Breast epithelium (tissue), 4 donors: Measurements from ENCODE around the gene TEPSIN. TPM values are rescaled to one million over a fixed set of nuclear protein-coding genes. Genes with fewer than 3 reads are reported as not detected.

Experiments
- DNase-seq, 2 donors: peaks; one replicate each; pipeline ENCODE4 v3.0.0-alpha.2; 2019; ENCODE audit warnings: low spot score in 2 of 2
- H3K27ac ChIP-seq, 2 donors: fragments of 200-600 bp; sonication (generic) in 1 of 2; one replicate each; pipeline ENCODE4 v1.5.1; 2016 to 2019; ENCODE audit warnings: mild to moderate bottlenecking in 1 of 2
- H3K27me3 ChIP-seq, 2 donors: fragments of 200-600 bp; sonication (generic) in 1 of 2; one replicate each; pipeline versions ENCODE4 v1.5.1 to v1.6.0; 2017 to 2019; ENCODE audit warnings: control low read depth in 1 of 2, mild to moderate bottlenecking in 1 of 2
- H3K36me3 ChIP-seq: fragments of 200-600 bp; one replicate; pipeline ENCODE4 v1.5.1; 2019
- H3K4me1 ChIP-seq, 2 donors: fragments of 200-600 bp; sonication (generic); one replicate each; pipeline ENCODE4 v1.5.1; 2016 to 2019; ENCODE audit warnings: control low read depth in 1 of 2
- H3K4me3 ChIP-seq, 3 donors: fragments of 200-600 bp; sonication (generic); 1 replicate in 2 of 3; 2 replicates in 1 of 3; pipeline ENCODE4 v1.5.1; 2016 to 2019; ENCODE audit warnings: mild to moderate bottlenecking in 3 of 3, moderate library complexity in 2 of 3
- H3K9me3 ChIP-seq, 2 donors: fragments of 200-600 bp; sonication (generic) in 1 of 2; one replicate each; pipeline ENCODE4 v1.5.1; 2016 to 2019; ENCODE audit warnings: control low read depth in 1 of 2
- CTCF ChIP-seq, 3 donors: fragments of 450-650 bp; IDR thresholded peaks; one replicate each; pipeline ENCODE4 v1.5.1; 2016 to 2017; ENCODE audit warnings: antibody characterized with exemption in 3 of 3, mild to moderate bottlenecking in 3 of 3, moderate library complexity in 3 of 3
- POLR2A ChIP-seq: fragments of 450-650 bp; IDR thresholded peaks from one replicate; pipeline ENCODE4 v1.6.1; 2016; ENCODE audit warnings: antibody characterized with exemption, mild to moderate bottlenecking, moderate library complexity
- POLR2AphosphoS5 ChIP-seq, 3 donors: sonication (generic); formaldehyde crosslinking; IDR thresholded peaks; one replicate each; pipeline ENCODE4 v1.6.1; 2017; ENCODE audit warnings: antibody characterized with exemption in 3 of 3
- intact Hi-C: fragments of 100-400 bp; cut with DNase I; formaldehyde crosslinking; loops from one replicate; pipeline ENCODE4 v1.15.1; 2023; ENCODE audit warnings: low total_unique reads
- total RNA-seq, 3 donors: library from RNA; depleted of rRNA; stranded (reverse); fragments of >200 nt; gene quantifications; one replicate each; pipeline ENCODE4 v1.1.0, GENCODE V29; 2016

Gene TEPSIN
- total RNA-seq, 3 donors from 2014 or later = 33.9 to 54.3 (median 36.4) TPM

DNA sequence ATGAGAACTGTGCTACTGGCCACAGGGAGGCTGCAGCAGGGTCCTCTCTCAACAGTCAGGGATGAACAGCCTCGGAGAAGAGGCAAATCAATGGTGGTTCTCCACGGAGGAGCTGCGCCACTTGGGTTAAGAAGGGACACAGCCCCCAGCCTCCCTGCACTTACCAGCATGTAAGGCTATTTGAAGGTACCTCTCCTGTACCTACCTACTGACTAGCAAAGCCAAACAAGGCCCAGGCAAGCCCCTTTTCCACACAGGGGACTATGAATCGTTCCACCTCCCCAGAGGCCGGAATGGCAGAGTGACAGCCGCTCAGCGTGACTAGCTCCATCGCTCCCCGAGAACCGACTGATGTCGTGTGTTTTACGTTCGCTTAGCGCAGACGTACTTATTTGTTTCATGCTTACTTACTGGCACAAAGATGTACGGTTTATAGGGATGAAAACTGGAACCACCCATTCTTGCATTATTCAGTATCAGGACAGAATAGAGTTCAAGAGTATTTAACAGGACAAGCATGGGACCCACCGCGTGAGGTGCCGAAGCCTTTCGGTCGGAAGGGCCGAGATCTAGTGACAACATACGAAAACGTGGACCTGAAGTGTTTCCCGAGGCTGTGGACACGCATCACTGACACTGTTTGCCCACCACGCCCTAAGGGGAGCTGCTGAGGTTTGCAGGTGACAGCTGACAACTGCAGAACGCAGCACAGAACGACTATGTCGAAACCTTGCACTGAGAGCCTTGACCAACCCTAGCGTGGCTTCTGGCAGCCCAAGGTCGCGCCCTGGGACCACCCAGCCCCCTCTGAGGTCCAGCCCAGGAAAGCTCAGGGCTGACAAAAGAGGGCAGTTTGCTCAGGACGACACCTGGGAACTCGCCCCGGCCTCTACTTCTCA is 1.0 kb downstream of the TEPSIN start:
- intact Hi-C loops = loop anchor here (5.0 kb wide), 1 partner anchor 96 kb away; no protein-coding TSS in a partner anchor
- TF ChIP-seq CTCF (IDR thresholded peaks at IDR 0.05) = no peak
- TF ChIP-seq POLR2A = no peak
- TF ChIP-seq POLR2AphosphoS5 (IDR thresholded peaks at IDR 0.05) = no peak
- peaks cover 0 to 15% of the 10 kb centered on the region in 2 donors for H3K4me1 ChIP-seq
- DNase-seq = no peak
- H3K4me3 ChIP-seq = peak overlapping the region; percentile 80 to 100 (median 97)
- peak overlapping the region in 1 of 2 donors; percentile 69 for H3K27ac ChIP-seq
- no peaks in the 10 kb centered on the region for H3K9me3 ChIP-seq
- H3K36me3 ChIP-seq = no peaks in the 10 kb centered on the region
- no peaks in the 10 kb centered on the region for H3K27me3 ChIP-seq

GRCh38 chr17:81236784-81237183 is 2.1 kb downstream of the TEPSIN start:
- no peak for DNase-seq
- Histone ChIP-seq H3K4me3 (peak overlapping the region in 1 of 3 donors; percentile 11), H3K36me3 (no peaks in the 10 kb centered on the region), H3K9me3 (no peaks in the 10 kb centered on the region), H3K27me3 (no peaks in the 10 kb centered on the region), H3K4me1 (peaks cover 0 to 15% of the 10 kb centered on the region in 2 donors), H3K27ac (no peak overlapping the region)
- no peak for TF ChIP-seq POLR2A
- no peak for TF ChIP-seq CTCF (IDR thresholded peaks at IDR 0.05)
- TF ChIP-seq POLR2AphosphoS5 (IDR thresholded peaks at IDR 0.05) = no peak
- intact Hi-C loops = loop anchor here (5.0 kb wide), 1 partner anchor 94 kb away; no protein-coding TSS in a partner anchor

DNA sequence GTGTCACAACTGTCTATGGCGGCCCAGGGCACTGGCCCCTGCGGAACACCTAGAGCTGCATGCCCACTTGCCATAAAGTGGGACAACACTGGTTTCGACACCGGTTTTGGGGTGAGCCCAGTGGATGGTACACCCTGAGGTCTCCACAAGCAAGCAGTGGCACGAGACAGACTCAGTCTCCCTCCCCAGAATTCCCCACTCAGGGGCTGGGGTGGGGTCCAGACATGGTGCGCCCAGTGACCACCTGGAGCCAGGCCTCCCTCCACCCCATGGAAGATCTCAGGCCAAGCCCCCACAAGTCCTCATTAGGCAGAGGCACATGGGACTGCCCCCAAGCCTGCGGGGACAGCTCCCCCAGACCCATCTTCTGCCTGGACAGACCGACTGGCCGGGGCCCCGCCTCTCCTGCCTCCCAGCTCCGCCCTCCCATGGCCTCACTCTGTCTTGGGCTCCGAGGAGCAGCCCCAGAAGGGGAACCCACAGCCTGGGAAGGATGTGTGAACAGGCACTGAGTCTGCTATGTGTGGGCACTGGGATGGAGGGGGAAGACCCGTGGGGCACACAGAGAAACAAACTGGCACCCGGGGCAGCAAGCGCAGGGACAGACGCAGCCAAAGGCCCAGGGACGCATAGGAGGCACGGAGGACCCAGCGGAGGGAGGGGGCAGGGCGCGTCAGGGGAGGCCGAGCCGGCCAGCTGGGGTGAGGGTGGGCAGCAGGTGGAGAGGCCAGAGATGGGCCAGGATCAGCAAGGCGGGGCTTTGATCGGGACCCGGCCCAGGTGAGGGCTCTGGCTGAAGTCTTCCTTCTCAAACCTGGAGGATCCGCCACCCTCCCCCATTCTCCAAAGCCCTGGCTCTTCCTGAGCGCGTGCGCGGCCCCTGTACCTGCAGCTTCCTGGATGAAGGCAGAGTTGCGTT is 2.8 kb downstream of the TEPSIN start:
- no peaks in the 10 kb centered on the region for H3K27me3 ChIP-seq
- intact Hi-C loops = loop anchor here (5.0 kb wide), 1 partner anchor 94 kb away; no protein-coding TSS in a partner anchor
- H3K9me3 ChIP-seq = no peaks in the 10 kb centered on the region
- no peak overlapping the region for H3K27ac ChIP-seq
- TF ChIP-seq CTCF (IDR thresholded peaks at IDR 0.05) = no peak
- no peak for TF ChIP-seq POLR2AphosphoS5 (IDR thresholded peaks at IDR 0.05)
- TF ChIP-seq POLR2A = no peak
- no peak for DNase-seq
- H3K4me1 ChIP-seq = peaks cover 0 to 15% of the 10 kb centered on the region in 2 donors
- H3K36me3 ChIP-seq = no peaks in the 10 kb centered on the region
- no peak overlapping the region for H3K4me3 ChIP-seq

GRCh38 chr17:81234940-81235821 is 3.7 kb downstream of the TEPSIN start:
- no peak for DNase-seq
- no peak overlapping the region for H3K4me3 ChIP-seq
- H3K27ac ChIP-seq = no peak overlapping the region
- no peaks in the 10 kb centered on the region for H3K27me3 ChIP-seq
- intact Hi-C loops = loop anchor here (5.0 kb wide), 1 partner anchor 93 kb away; no protein-coding TSS in a partner anchor
- H3K9me3 ChIP-seq = no peaks in the 10 kb centered on the region
- H3K4me1 ChIP-seq = peaks cover 0 to 15% of the 10 kb centered on the region in 2 donors
- TF ChIP-seq POLR2A (no peak), CTCF (IDR thresholded peaks at IDR 0.05) (no peak), POLR2AphosphoS5 (IDR thresholded peaks at IDR 0.05) (no peak)
- no peaks in the 10 kb centered on the region for H3K36me3 ChIP-seq
